ENCODE results near the gene COL24A1. TPM values are rescaled to one million over a fixed set of nuclear protein-coding genes. Genes with fewer than 3 reads are reported as not detected.

The COL24A1 gene
- total and polyA plus RNA-seq, 8 donors = 0.02 to 0.34 (median 0.06) TPM; not detected in 3

- Histone ChIP-seq H3K4me1 (no peaks in the 10 kb centered on the region), H3K36me3 (no peaks in the 10 kb centered on the region), H3K4me3 (no peak overlapping the region), H3K27me3 (no peaks in the 10 kb centered on the region), H3K27ac (no peak overlapping the region), H3K9me3 (no peaks in the 10 kb centered on the region)
- WGBS, 2 donors = 86 to 95% methylated on average over 41 of the region's 41 CpGs
- ATAC-seq = no peak
- intact Hi-C loops (cut with DNase I) = no loop called here
- peak in 1 of 6 donors; percentile 65 for DNase-seq
- TF ChIP-seq CTCF (IDR thresholded peaks at IDR 0.05) = no peak
- no peak for FAIRE-seq
Observed at GRCh38 chr1:86110451-86111129, 46.0 kb downstream of the COL24A1 start.

- no peak for DNase-seq
- Histone ChIP-seq H3K27me3 (no peaks in the 10 kb centered on the region), H3K36me3 (no peaks in the 10 kb centered on the region), H3K27ac (no peak overlapping the region), H3K4me1 (no peaks in the 10 kb centered on the region), H3K9me3 (no peaks in the 10 kb centered on the region), H3K4me3 (no peak overlapping the region)
- FAIRE-seq = no peak
- TF ChIP-seq CTCF (IDR thresholded peaks at IDR 0.05) = no peak
- ATAC-seq = no peak
- intact Hi-C loops (cut with DNase I) = no loop called here
- 71 to 80% methylated on average over 2 of the region's 2 CpGs for WGBS, 2 donors
Observed at GRCh38 chr1:86105533-86105866, 51.1 kb downstream of the COL24A1 start.

GRCh38 chr1:86104606-86105532, 51.7 kb downstream of the COL24A1 start:
- Histone ChIP-seq H3K27ac (no peak overlapping the region), H3K36me3 (no peaks in the 10 kb centered on the region), H3K4me3 (no peak overlapping the region), H3K9me3 (no peaks in the 10 kb centered on the region), H3K27me3 (no peaks in the 10 kb centered on the region), H3K4me1 (no peaks in the 10 kb centered on the region)
- intact Hi-C loops (cut with DNase I) = no loop called here
- 30 to 36% methylated on average over 12 of the region's 12 CpGs for WGBS, 2 donors
- peak in 1 of 4 donors; percentile 20 for ATAC-seq
- FAIRE-seq = no peak
- TF ChIP-seq CTCF (IDR thresholded peaks at IDR 0.05) = no peak
- DNase-seq = peak in 1 of 6 donors; percentile 45

GRCh38 chr1:86101616-86102015, 55.0 kb downstream of the COL24A1 start:
- intact Hi-C loops (cut with DNase I) = no loop called here
- WGBS, 2 donors = 35 to 47% methylated on average over 2 of the region's 2 CpGs

More at GRCh38 chr1:86101616-86102015, 55.0 kb downstream of the COL24A1 start:
- Histone ChIP-seq H3K36me3 (no peaks in the 10 kb centered on the region), H3K9me3 (no peaks in the 10 kb centered on the region), H3K4me3 (no peak overlapping the region), H3K4me1 (no peaks in the 10 kb centered on the region), H3K27me3 (no peaks in the 10 kb centered on the region), H3K27ac (no peak overlapping the region)
- ATAC-seq (no peak), DNase-seq (no peak), FAIRE-seq (no peak)
- no peak for TF ChIP-seq CTCF (IDR thresholded peaks at IDR 0.05)

Data from pancreas (tissue), 10 donors.